Hepatocyte (in vitro differentiated cells): ENCODE data around the gene NAA11.

Experiments
- CTCF ChIP-seq: fragments of 200-600 bp; sonication (generic); IDR thresholded peaks from 2 replicates; pipeline ENCODE4 v1.5.1; 2016; ENCODE audit warnings: antibody characterized with exemption, mild to moderate bottlenecking; ENCODE audit not compliant: poor library complexity
- EZH2phosphoT487 ChIP-seq: fragments of 200-600 bp; sonication (generic); IDR thresholded peaks from one replicate; pipeline ENCODE4 v1.6.1; 2018; ENCODE audit warnings: antibody characterized with exemption, mild to moderate bottlenecking, low read depth, moderate library complexity; ENCODE audit not compliant: unreplicated experiment, severe bottlenecking

- TF ChIP-seq CTCF (no peak), EZH2phosphoT487 (no peak)
These were observed 51.9 kb downstream of the NAA11 start for GRCh38 chr4:79273915-79274314.
